Pancreas (tissue), 10 donors: Measurements from ENCODE around the gene FURIN. TPM values are rescaled to one million over a fixed set of nuclear protein-coding genes. Genes with fewer than 3 reads are reported as not detected.
A peak's percentile ranks its signal among the peaks of the same experiment; 100 is the strongest.
"Not testable (repeated sequence)": the region's sequence is repeated elsewhere in the genome, so short reads cannot be mapped to it uniquely, and the experiment has no call there.

Experiments used
- ATAC-seq, 4 donors: fragments of 200-7000 bp; cut with Tn5 transposase; one replicate each; pipeline versions ENCODE4 v1.8.0 to v1.9.1; 2020; ENCODE audit warnings: mild to moderate bottlenecking in 4 of 4, moderate library complexity in 4 of 4
- DNase-seq, 6 donors: peaks; one replicate each; pipeline ENCODE4 v3.0.0-alpha.2; 2020
- FAIRE-seq: peaks from 2 replicates; lab custom pipeline; 2012; peaks lifted over from hg19 to GRCh38; lab: Jason Lieb, UNC
- H3K27ac ChIP-seq, 4 donors: fragments of 200-600 bp; sonication (generic); 1 replicate in 3 of 4; 2 replicates in 1 of 4; pipeline versions ENCODE4 v1.5.0 to v1.8.0; 2020
- H3K27me3 ChIP-seq, 4 donors: fragments of 200-600 bp; one replicate each; pipeline ENCODE4 v1.8.0; 2021
- H3K36me3 ChIP-seq, 3 donors: fragments of 200-600 bp; sonication (generic) in 1 of 3; one replicate each; pipeline versions ENCODE4 v1.5.0 to v1.8.0; 2020 to 2021
- H3K4me1 ChIP-seq, 3 donors: fragments of 200-600 bp; one replicate each; pipeline ENCODE4 v1.8.0; 2021
- H3K4me3 ChIP-seq, 4 donors: fragments of 200-600 bp; sonication (generic) in 2 of 4; one replicate each; pipeline versions ENCODE4 v1.5.0 to v1.8.0; 2020 to 2021
- H3K9me3 ChIP-seq, 4 donors: fragments of 200-600 bp; one replicate each; pipeline ENCODE4 v1.8.0; 2021
- WGBS, 2 donors: extraction: QIAGEN DNeasy Blood & Tissue Kit; methylation state at CpG; one replicate each; pipeline ENCODE4 v1.1.7; 2013; 5-methylcytosine and 5-hydroxymethylcytosine counted together
- intact Hi-C, 3 donors: fragments of 100-400 bp; cut with DNase I; formaldehyde crosslinking; loops; one replicate each; pipeline versions ENCODE4 v1.11.1 to v1.14.2; 2022
- polyA plus RNA-seq, 2 donors: library from polyadenylated mRNA; stranded (reverse); fragments of 200-250 nt; gene quantifications; one replicate each; pipeline ENCODE4 v1.2.3, GENCODE V29; 2013
- total RNA-seq, 6 donors: library from RNA; stranded (reverse); fragmentation: NEBNext Ultra II Directional in 4 of 6; extraction: Animal tissue kit (Norgen Biotek cat#: 25700) in 4 of 6; gene quantifications; one replicate each; pipeline versions ENCODE4 v1.2.1 to v1.2.4, GENCODE V29; 2021 to 2023
- TF ChIP-seq, protein P1 (sequence below), 4 donors: fragments of 200-600 bp; sonication (generic) in 3 of 4; IDR thresholded peaks; one replicate each; pipeline versions ENCODE4 v1.5.0 to v1.8.0; 2021; ENCODE audit warnings: antibody characterized with exemption in 4 of 4
- donor health status: healthy with polysubstance abuse.
- donor health status: DM: no; HTN: no; CAD: no; lungs with moderate emphysema.
- donor health status: DM: no; HTN: no; CAD: no.
- donor health status: control.
- donor health status: control.
- donor health status: Bipolar disorder and iron deficiency.
- donor health status: DM: yes; HTN: yes; CAD: no.
- donor health status: DM: no; HTN: no; CAD: no.
- donor health status: DM: no; HTN: no; CAD: no.
- donor health status: DM: yes; HTN: yes; CAD: no.

FURIN gene
- total and polyA plus RNA-seq, 8 donors, result 50.3 to 106 (median 84.2) TPM

DNA sequence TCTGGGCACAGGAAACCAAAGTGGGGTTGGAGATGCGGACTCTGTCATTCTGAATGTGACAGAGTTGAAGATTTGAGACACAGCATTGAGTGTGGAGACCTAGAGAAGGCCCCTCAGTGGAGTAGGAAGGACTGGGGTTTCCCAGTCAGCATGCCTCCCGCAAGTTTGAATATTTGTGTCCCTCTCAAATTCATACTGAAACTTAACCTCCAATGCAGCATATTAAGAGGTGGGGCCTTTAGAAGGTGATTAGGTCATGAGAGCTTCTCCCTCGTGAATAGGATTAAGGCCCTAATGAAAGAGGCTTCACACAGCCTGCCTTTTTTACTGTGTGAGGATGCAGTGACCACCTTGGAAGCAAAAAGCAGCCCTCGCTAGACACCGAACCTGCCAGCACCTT, 56.0 kb downstream of the FURIN start:
- no peak for FAIRE-seq
- H3K36me3 ChIP-seq, result peaks cover 0 to 20% (median 9%) of the 10 kb centered on the region in 3 donors
- intact Hi-C loops, result no loop called here
- H3K9me3 ChIP-seq, result no peaks in the 10 kb centered on the region
- H3K27ac ChIP-seq, result no peak overlapping the region
- DNase-seq, result no peak
- H3K4me1 ChIP-seq, result peaks cover 0 to 9% (median 0%) of the 10 kb centered on the region in 3 donors
- WGBS, 2 donors, result 84 to 91% methylated on average over 5 of the region's 5 CpGs
- H3K27me3 ChIP-seq, result no peaks in the 10 kb centered on the region
- no peak for ATAC-seq
- TF ChIP-seq, protein P1, sequence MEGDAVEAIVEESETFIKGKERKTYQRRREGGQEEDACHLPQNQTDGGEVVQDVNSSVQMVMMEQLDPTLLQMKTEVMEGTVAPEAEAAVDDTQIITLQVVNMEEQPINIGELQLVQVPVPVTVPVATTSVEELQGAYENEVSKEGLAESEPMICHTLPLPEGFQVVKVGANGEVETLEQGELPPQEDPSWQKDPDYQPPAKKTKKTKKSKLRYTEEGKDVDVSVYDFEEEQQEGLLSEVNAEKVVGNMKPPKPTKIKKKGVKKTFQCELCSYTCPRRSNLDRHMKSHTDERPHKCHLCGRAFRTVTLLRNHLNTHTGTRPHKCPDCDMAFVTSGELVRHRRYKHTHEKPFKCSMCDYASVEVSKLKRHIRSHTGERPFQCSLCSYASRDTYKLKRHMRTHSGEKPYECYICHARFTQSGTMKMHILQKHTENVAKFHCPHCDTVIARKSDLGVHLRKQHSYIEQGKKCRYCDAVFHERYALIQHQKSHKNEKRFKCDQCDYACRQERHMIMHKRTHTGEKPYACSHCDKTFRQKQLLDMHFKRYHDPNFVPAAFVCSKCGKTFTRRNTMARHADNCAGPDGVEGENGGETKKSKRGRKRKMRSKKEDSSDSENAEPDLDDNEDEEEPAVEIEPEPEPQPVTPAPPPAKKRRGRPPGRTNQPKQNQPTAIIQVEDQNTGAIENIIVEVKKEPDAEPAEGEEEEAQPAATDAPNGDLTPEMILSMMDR (IDR thresholded peaks at IDR 0.05), result no peak
- no peak overlapping the region for H3K4me3 ChIP-seq

GRCh38 chr15:90926766-90927165, 58.4 kb downstream of the FURIN start:
- H3K36me3 ChIP-seq, H3K27me3 ChIP-seq, ATAC-seq, H3K9me3 ChIP-seq, intact Hi-C loops, FAIRE-seq, H3K4me3 ChIP-seq, H3K27ac ChIP-seq: not testable (repeated sequence)
- peaks cover 0 to 21% (median 10%) of the 10 kb centered on the region in 3 donors for H3K4me1 ChIP-seq
- WGBS, 2 donors, result 87 to 92% methylated on average over 10 of the region's 10 CpGs
- peak in 1 of 6 donors; percentile 1 for DNase-seq

DNA sequence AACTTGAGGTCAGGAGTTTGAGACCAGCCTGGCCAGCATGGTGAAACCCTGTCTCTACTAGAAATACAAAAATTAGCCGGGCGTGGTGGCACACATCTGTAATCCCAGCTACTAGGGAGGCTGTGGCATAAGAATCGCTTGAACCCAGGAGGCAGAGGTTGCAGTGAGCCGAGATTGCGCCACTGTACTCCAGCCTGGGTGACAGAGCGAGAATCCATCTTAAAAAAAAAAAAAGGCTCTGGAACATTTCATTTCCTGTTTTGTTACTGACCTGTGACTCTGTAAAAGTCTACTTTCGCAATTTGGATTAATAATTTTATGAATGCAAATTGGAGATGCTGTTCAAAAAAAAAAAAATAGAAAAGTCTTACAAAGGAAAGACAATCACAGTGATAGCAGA, 59.7 kb downstream of the FURIN start:
- H3K27me3 ChIP-seq, intact Hi-C loops, H3K4me3 ChIP-seq, ATAC-seq, H3K27ac ChIP-seq, FAIRE-seq, DNase-seq, H3K36me3 ChIP-seq, H3K9me3 ChIP-seq: not testable (repeated sequence)
- peaks cover 0 to 21% (median 10%) of the 10 kb centered on the region in 3 donors for H3K4me1 ChIP-seq
- 95 to 96% methylated on average over 7 of the region's 7 CpGs for WGBS, 2 donors

DNA sequence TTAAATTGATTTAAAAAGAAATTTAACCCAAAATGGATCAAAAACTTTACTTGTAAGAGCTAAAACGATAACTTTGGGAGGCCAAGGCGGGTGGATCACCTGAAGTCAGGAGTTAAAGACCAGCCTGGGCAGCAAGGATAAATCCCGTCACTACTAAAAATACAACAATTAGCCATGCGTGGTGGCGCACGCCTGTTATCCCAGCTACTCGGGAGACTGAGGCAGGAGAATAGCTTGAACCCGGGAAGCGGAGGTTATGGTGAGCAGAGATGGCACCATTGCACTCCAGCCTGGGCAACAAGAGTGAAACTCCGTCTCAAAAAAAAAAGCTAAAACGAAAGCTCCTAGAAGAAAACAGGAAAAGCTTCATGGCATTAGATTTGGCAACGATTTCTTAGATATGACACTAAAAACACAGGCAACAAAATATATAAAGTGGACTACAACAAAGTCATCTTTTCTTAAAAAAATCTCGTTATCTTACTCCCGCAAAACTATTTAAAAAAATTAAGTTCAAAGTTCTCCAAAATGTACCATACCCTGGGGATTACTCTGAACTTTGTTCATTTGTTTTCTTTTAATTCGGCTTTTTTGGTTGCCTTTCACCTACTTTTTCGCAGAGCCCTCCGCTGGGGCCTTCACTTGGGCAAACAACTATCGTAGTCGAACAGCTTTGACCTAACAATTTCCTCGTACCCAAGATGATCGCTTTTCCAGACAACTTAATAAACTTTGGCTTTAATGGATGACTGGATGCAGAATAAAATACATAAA, 61.0 kb downstream of the FURIN start:
- TF ChIP-seq, protein P1 (IDR thresholded peaks at IDR 0.05), result no peak
- DNase-seq (peak in 1 of 6 donors; percentile 15), FAIRE-seq (no peak), ATAC-seq (no peak)
- Histone ChIP-seq H3K4me3 (peak overlapping the region; percentile 38 to 84 (median 54)), H3K27ac (peak overlapping the region; percentile 71 to 96 (median 84)), H3K36me3 (no peaks in the 10 kb centered on the region), H3K9me3 (no peaks in the 10 kb centered on the region), H3K4me1 (peaks cover 0 to 21% (median 11%) of the 10 kb centered on the region in 3 donors), H3K27me3 (no peaks in the 10 kb centered on the region)
- WGBS, 2 donors, result 46 to 51% methylated on average over 21 of the region's 21 CpGs
- intact Hi-C loops, result no loop called here

- no peaks in the 10 kb centered on the region for H3K27me3 ChIP-seq
- H3K4me1 ChIP-seq, result peaks cover 0 to 25% (median 14%) of the 10 kb centered on the region in 3 donors
- H3K9me3 ChIP-seq, result no peaks in the 10 kb centered on the region
- DNase-seq, result peak in 1 of 6 donors; percentile 35
- TF ChIP-seq, protein P1 (IDR thresholded peaks at IDR 0.05), result no peak
- FAIRE-seq, result no peak
- no peaks in the 10 kb centered on the region for H3K36me3 ChIP-seq
- ATAC-seq, result no peak
- intact Hi-C loops, result no loop called here
- WGBS, 2 donors, result 44 to 53% methylated on average over 15 of the region's 15 CpGs
- peak overlapping the region in 3 of 4 donors; percentile 38 to 84 (median 76) for H3K4me3 ChIP-seq
- H3K27ac ChIP-seq, result peak overlapping the region; percentile 91 to 96 (median 92)
These were observed 62.6 kb downstream of the FURIN start for GRCh38 chr15:90930861-90931574.
